Measurements from ENCODE around the gene RNF144A. TPM values are rescaled to one million over a fixed set of nuclear protein-coding genes. Genes with fewer than 3 reads are reported as not detected.

Gene RNF144A
- total RNA-seq, 1 experiment from 2014 or later = 13.6 TPM

DNA sequence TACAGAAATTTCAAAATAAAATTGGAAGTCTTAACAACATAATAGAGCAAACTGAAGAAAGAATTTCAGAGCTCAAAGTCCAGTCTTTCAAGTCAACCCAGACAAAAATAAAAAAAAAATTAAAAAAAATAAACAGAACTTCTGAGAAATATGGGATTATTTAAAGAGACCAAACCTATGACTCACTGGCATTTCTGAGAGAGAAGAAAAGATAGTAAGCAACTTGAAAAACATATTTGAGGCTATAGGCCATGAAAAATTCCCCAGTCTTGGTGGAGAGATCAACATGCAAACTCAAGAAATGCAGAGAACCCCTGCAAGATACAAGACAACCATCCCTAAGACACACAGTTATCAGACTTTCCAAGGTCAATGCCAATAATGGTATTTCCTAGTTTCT, 167.4 kb downstream of the RNF144A start:
- ChIA-PET CTCF (no interaction called here), POLR2A (ENCODE audit: low non-redundant PET) (no interaction called here)
- Histone ChIP-seq H3K4me1 (ENCODE audit: insufficient read depth, low read length, poor library complexity, severe bottlenecking) (no peaks in the 10 kb centered on the region), H3K9me3 (ENCODE audit: low read depth, low read length, poor library complexity, severe bottlenecking) (peaks cover 4% of the 10 kb centered on the region), H3K4me3 (ENCODE audit: low read depth, low read length, poor library complexity, severe bottlenecking) (no peak overlapping the region), H3K27ac (ENCODE audit: low read depth, low read length, poor library complexity, severe bottlenecking) (no peak overlapping the region), H3K36me3 (ENCODE audit: insufficient read depth, low read length, poor library complexity, severe bottlenecking) (no peaks in the 10 kb centered on the region), H3K27me3 (replicated peaks; ENCODE audit: insufficient read depth, low read depth, low read length, poor library complexity) (no peaks in the 10 kb centered on the region)
- DNase-seq (ENCODE audit: low spot score) = no peak
- intact Hi-C loops (cut with micrococcal nuclease; ENCODE audit: unreplicated experiment) = loop anchor here (1.0 to 5.0 kb wide), 2 partner anchors 42 to 187 kb away; no protein-coding TSS in a partner anchor
- no TSS peak for BruUV-seq (replicated peaks)
- TF ChIP-seq EZH2 (IDR thresholded peaks at IDR 0.05; ENCODE audit: borderline replicate concordance, low read depth, low read length, poor library complexity, severe bottlenecking) = no peak
- no peak for TF ChIP-seq CTCF (conservative IDR thresholded peaks at IDR 0.05; ENCODE audit: low read depth, low read length)

DNA sequence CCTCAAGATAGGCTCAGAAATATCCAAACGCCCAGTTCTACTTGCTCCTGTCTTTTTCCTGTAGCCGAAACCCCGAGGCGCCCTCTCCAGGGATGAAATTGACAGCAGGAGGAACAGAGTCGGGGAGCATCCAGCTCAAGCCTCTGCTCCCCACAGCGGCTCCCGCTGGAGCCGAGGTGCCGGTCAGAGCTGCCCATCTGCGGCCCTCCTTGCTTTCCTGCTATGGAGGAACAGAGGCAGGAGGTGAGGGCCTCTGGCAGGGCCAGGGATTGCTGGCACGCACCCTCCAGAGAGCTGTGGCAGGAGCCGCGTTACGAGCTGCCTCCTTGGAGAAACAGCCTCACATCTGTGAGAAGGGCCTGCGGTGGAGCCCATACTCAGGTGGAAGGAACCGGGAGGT, 172.1 kb downstream of the RNF144A start:
- intact Hi-C loops (cut with micrococcal nuclease; ENCODE audit: unreplicated experiment) = no loop called here

GRCh38 chr2:7089898-7090510, 172.8 kb downstream of the RNF144A start:
- no TSS peak for BruUV-seq (replicated peaks)
- H3K27me3 ChIP-seq (replicated peaks; ENCODE audit: insufficient read depth, low read depth, low read length, poor library complexity) = no peaks in the 10 kb centered on the region
- TF ChIP-seq CTCF (conservative IDR thresholded peaks at IDR 0.05; ENCODE audit: low read depth, low read length) (no peak), EZH2 (IDR thresholded peaks at IDR 0.05; ENCODE audit: borderline replicate concordance, low read depth, low read length, poor library complexity, severe bottlenecking) (no peak)
- intact Hi-C loops (cut with micrococcal nuclease; ENCODE audit: unreplicated experiment) = no loop called here
- H3K9me3 ChIP-seq (ENCODE audit: low read depth, low read length, poor library complexity, severe bottlenecking) = no peaks in the 10 kb centered on the region
- CTCF ChIA-PET = no interaction called here
- POLR2A ChIA-PET (ENCODE audit: low non-redundant PET) = interaction anchor here (0.5 kb wide), 1 partner anchor 344 kb away, joined by 3 read pairs; no protein-coding TSS in a partner anchor
- no peak for DNase-seq (ENCODE audit: low spot score)
- H3K27ac ChIP-seq (ENCODE audit: low read depth, low read length, poor library complexity, severe bottlenecking) = no peak overlapping the region
- no peaks in the 10 kb centered on the region for H3K4me1 ChIP-seq (ENCODE audit: insufficient read depth, low read length, poor library complexity, severe bottlenecking)
- H3K4me3 ChIP-seq (ENCODE audit: low read depth, low read length, poor library complexity, severe bottlenecking) = no peak overlapping the region
- no peaks in the 10 kb centered on the region for H3K36me3 ChIP-seq (ENCODE audit: insufficient read depth, low read length, poor library complexity, severe bottlenecking)

More for the DNA sequence above, 172.1 kb downstream of the RNF144A start:
- DNase-seq (ENCODE audit: low spot score) = no peak
- CTCF ChIA-PET = no interaction called here
- Histone ChIP-seq H3K9me3 (ENCODE audit: low read depth, low read length, poor library complexity, severe bottlenecking) (peaks cover under 1% of the 10 kb centered on the region), H3K4me1 (ENCODE audit: insufficient read depth, low read length, poor library complexity, severe bottlenecking) (no peaks in the 10 kb centered on the region), H3K36me3 (ENCODE audit: insufficient read depth, low read length, poor library complexity, severe bottlenecking) (no peaks in the 10 kb centered on the region), H3K4me3 (ENCODE audit: low read depth, low read length, poor library complexity, severe bottlenecking) (no peak overlapping the region), H3K27me3 (replicated peaks; ENCODE audit: insufficient read depth, low read depth, low read length, poor library complexity) (no peaks in the 10 kb centered on the region), H3K27ac (ENCODE audit: low read depth, low read length, poor library complexity, severe bottlenecking) (no peak overlapping the region)
- TF ChIP-seq CTCF (conservative IDR thresholded peaks at IDR 0.05; ENCODE audit: low read depth, low read length) = no peak
- TF ChIP-seq EZH2 (IDR thresholded peaks at IDR 0.05; ENCODE audit: borderline replicate concordance, low read depth, low read length, poor library complexity, severe bottlenecking) = no peak
- POLR2A ChIA-PET (ENCODE audit: low non-redundant PET) = interaction anchor here (0.5 kb wide), 1 partner anchor 345 kb away, joined by 3 read pairs; no protein-coding TSS in a partner anchor
- BruUV-seq (replicated peaks) = no TSS peak

All from A673 (cell line).